H9 (cell line): ENCODE results near the gene LRRC10. TPM values are rescaled to one million over a fixed set of nuclear protein-coding genes. Genes with fewer than 3 reads are reported as not detected.

Experiments used
- DNase-seq: peaks from one replicate; pipeline ENCODE4 v3.0.0-alpha.2; 2017
- H2AFZ ChIP-seq: one replicate; pipeline ENCODE4 v1.6.1; 2013; ENCODE audit warnings: mild to moderate bottlenecking, low read length, control low read depth, moderate library complexity
- H2AK5ac ChIP-seq: 2 replicates; pipeline ENCODE4 v1.6.1; 2013; ENCODE audit warnings: low read length, control low read depth, mixed read lengths; ENCODE audit not compliant: insufficient read length
- H2BK120ac ChIP-seq: one replicate; pipeline ENCODE4 v1.6.1; 2013; ENCODE audit warnings: low read depth, mild to moderate bottlenecking, low read length, control low read depth, inconsistent platforms; ENCODE audit not compliant: poor library complexity, severe bottlenecking
- H2BK12ac ChIP-seq: 2 replicates; pipeline ENCODE4 v1.6.1; 2013; ENCODE audit warnings: low read length, control low read depth, mixed read lengths, low read depth; ENCODE audit not compliant: insufficient read length
- H2BK15ac ChIP-seq: 2 replicates; pipeline ENCODE4 v1.6.1; 2013; ENCODE audit warnings: low read depth, low read length, control low read depth
- H2BK20ac ChIP-seq: one replicate; pipeline ENCODE4 v1.6.1; 2013; ENCODE audit warnings: low read depth, mild to moderate bottlenecking, low read length, control low read depth, inconsistent platforms; ENCODE audit not compliant: poor library complexity, severe bottlenecking
- H2BK5ac ChIP-seq: 2 replicates; pipeline ENCODE4 v1.6.1; 2013; ENCODE audit warnings: low read length, control low read depth, mixed read lengths; ENCODE audit not compliant: insufficient read length
- H3K14ac ChIP-seq: 2 replicates; pipeline ENCODE4 v1.6.1; 2013; ENCODE audit warnings: low read length, control low read depth; ENCODE audit not compliant: insufficient read depth
- H3K18ac ChIP-seq: 2 replicates; pipeline ENCODE4 v1.6.1; 2013; ENCODE audit warnings: low read depth, mild to moderate bottlenecking, mixed read lengths, low read length, control low read depth; ENCODE audit not compliant: insufficient read length
- H3K23ac ChIP-seq: 2 replicates; pipeline ENCODE4 v1.6.1; 2013; ENCODE audit warnings: low read length, control low read depth, mixed read lengths, low read depth; ENCODE audit not compliant: insufficient read length
- H3K23me2 ChIP-seq: 2 replicates; pipeline ENCODE4 v1.6.1; 2013; ENCODE audit warnings: low read depth, mild to moderate bottlenecking, mixed read lengths, low read length, control low read depth; ENCODE audit not compliant: insufficient read length, poor library complexity, severe bottlenecking
- H3K27ac ChIP-seq: 2 replicates; pipeline ENCODE4 v1.5.1; 2013; ENCODE audit warnings: low read length, control low read depth, mixed read lengths, low read depth; ENCODE audit not compliant: insufficient read length
- H3K27me3 ChIP-seq: 2 replicates; pipeline ENCODE4 v1.6.1; 2013; ENCODE audit warnings: low read length, control low read depth, inconsistent platforms; ENCODE audit not compliant: insufficient read depth
- H3K4ac ChIP-seq: 2 replicates; pipeline ENCODE4 v1.6.1; 2013; ENCODE audit warnings: low read depth, mild to moderate bottlenecking, control low read depth, inconsistent platforms, low read length, moderate library complexity
- H3K4me1 ChIP-seq: 2 replicates; pipeline ENCODE4 v1.6.1; 2013; ENCODE audit warnings: low read length, control low read depth, inconsistent platforms; ENCODE audit not compliant: insufficient read depth
- H3K4me2 ChIP-seq: 2 replicates; pipeline ENCODE4 v1.6.1; 2013; ENCODE audit warnings: low read length, control low read depth, mixed read lengths; ENCODE audit not compliant: insufficient read length, insufficient read depth
- H3K56ac ChIP-seq: 2 replicates; pipeline ENCODE4 v1.6.1; 2013; ENCODE audit warnings: low read depth, mild to moderate bottlenecking, mixed read lengths, low read length, control low read depth; ENCODE audit not compliant: insufficient read length
- H3K79me1 ChIP-seq: 2 replicates; pipeline ENCODE4 v1.6.1; 2013; ENCODE audit warnings: low read depth, mild to moderate bottlenecking, moderate library complexity, low read length, control low read depth, inconsistent platforms; ENCODE audit not compliant: insufficient read depth, poor library complexity, severe bottlenecking
- H3K79me2 ChIP-seq: 2 replicates; pipeline ENCODE4 v1.6.1; 2013; ENCODE audit warnings: low read length, control low read depth, inconsistent platforms; ENCODE audit not compliant: insufficient read depth
- H3K9ac ChIP-seq: 2 replicates; pipeline ENCODE4 v1.6.1; 2013; ENCODE audit warnings: low read length, control low read depth, mixed read lengths; ENCODE audit not compliant: insufficient read length; ENCODE audit errors: extremely low read depth
- H3K9me3 ChIP-seq: one replicate; pipeline ENCODE4 v1.6.1; 2013; ENCODE audit warnings: low read depth, low read length, inconsistent platforms; ENCODE audit not compliant: control insufficient read depth
- H3T11ph ChIP-seq: one replicate; pipeline ENCODE4 v1.6.1; 2013; ENCODE audit warnings: mild to moderate bottlenecking, low read length, control low read depth, inconsistent platforms
- H4K20me1 ChIP-seq: one replicate; pipeline ENCODE4 v1.6.1; 2013; ENCODE audit not compliant: control insufficient read depth, insufficient read length, insufficient read depth
- H4K5ac ChIP-seq: 2 replicates; pipeline ENCODE4 v1.6.1; 2013; ENCODE audit warnings: low read depth, mild to moderate bottlenecking, mixed read lengths, low read length, control low read depth; ENCODE audit not compliant: insufficient read length
- H4K8ac ChIP-seq: replicated peaks from 2 replicates; pipeline ENCODE4 v1.6.1; 2013; ENCODE audit warnings: low read length, control low read depth, mixed read lengths, low read depth; ENCODE audit not compliant: insufficient read length
- H4K91ac ChIP-seq: 2 replicates; pipeline ENCODE4 v1.6.1; 2013; ENCODE audit warnings: low read depth, mild to moderate bottlenecking, moderate library complexity, mixed read lengths, low read length, control low read depth; ENCODE audit not compliant: insufficient read length
- H3K27ac Mint-ChIP-seq, 3 experiments: 2 replicates in 2 of 3; 3 replicates in 1 of 3; pipeline ENCODE4 v1.8.0; 2020 to 2021; ENCODE audit warnings: mixed read lengths in 3 of 3, mild to moderate bottlenecking in 1 of 3, moderate library complexity in 1 of 3
- H3K27me3 Mint-ChIP-seq: 2 replicates; pipeline ENCODE4 v1.8.0; 2021; ENCODE audit warnings: low read depth, mild to moderate bottlenecking, moderate library complexity, mixed read lengths
- H3K36me3 Mint-ChIP-seq, 3 experiments: 2 replicates in 2 of 3; 3 replicates in 1 of 3; pipeline ENCODE4 v1.8.0; 2020 to 2021; ENCODE audit warnings: low read depth in 3 of 3, mixed read lengths in 3 of 3; ENCODE audit not compliant: insufficient read depth in 1 of 3
- H3K4me1 Mint-ChIP-seq, 2 experiments: 2 replicates each; pipeline ENCODE4 v1.8.0; 2020; ENCODE audit warnings: mixed read lengths in 2 of 2
- H3K4me3 Mint-ChIP-seq, 2 experiments: 2 replicates in 1 of 2; 3 replicates in 1 of 2; pipeline ENCODE4 v1.8.0; 2020 to 2021; ENCODE audit warnings: mild to moderate bottlenecking in 2 of 2, mixed read lengths in 2 of 2, moderate library complexity in 1 of 2
- H3K9me3 Mint-ChIP-seq, 2 experiments: 2 replicates in 1 of 2; 3 replicates in 1 of 2; pipeline ENCODE4 v1.8.0; 2020; ENCODE audit warnings: mild to moderate bottlenecking in 2 of 2, mixed read lengths in 2 of 2, moderate library complexity in 1 of 2
- WGBS: extraction: QIAGEN DNeasy Blood & Tissue Kit; methylation state at CpG from one replicate; pipeline ENCODE4 v1.1.7; 2013; ENCODE audit warnings: missing lambda C conversion rate, low lambda C conversion rate, mixed read lengths; ENCODE audit not compliant: insufficient read length; ENCODE audit errors: extremely low coverage; 5-methylcytosine and 5-hydroxymethylcytosine counted together
- total RNA-seq: library from RNA; stranded (reverse); gene quantifications from 2 replicates; pipeline ENCODE4 v1.2.1, GENCODE V29; 2021
- TF ChIP-seq, protein P1 (sequence below): fragments of 200-600 bp; sonication (generic); conservative IDR thresholded peaks from 3 replicates; pipeline ENCODE4 v1.8.0; 2021; ENCODE audit warnings: antibody characterized with exemption, mild to moderate bottlenecking

LRRC10 gene
- total RNA-seq, 1 experiment from 2014 or later, result not detected

DNA sequence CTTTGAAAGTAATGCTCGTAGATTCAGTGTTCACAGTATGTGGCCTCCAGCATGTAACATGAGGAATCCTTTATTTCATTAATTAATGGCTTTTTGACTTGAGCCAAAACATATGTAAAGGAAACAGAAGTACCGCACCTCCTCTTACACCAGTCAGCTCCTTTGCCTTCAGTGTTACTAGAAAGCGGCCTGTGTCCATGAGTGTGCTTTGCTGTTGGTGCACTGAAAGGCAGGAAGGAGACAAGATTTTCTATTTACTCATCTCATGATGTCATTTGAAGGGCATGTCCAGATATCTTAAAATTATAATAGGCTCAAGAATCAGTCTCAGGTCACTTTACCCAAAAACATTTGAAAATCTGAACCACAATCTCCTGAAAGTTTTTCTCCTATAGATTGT, 35.4 kb downstream of the LRRC10 start:
- Histone ChIP-seq H4K5ac (no peak overlapping the region), H3K27me3 (no peaks in the 10 kb centered on the region), H3K56ac (no peak overlapping the region), H3T11ph (no peak overlapping the region), H3K23ac (no peak overlapping the region), H3K9ac (no peak overlapping the region), H3K4ac (no peak overlapping the region), H3K23me2 (no peaks in the 10 kb centered on the region), H3K9me3 (no peaks in the 10 kb centered on the region), H3K18ac (no peak overlapping the region), H4K91ac (no peak overlapping the region), H3K4me2 (no peak overlapping the region), H3K79me2 (no peaks in the 10 kb centered on the region), H2BK15ac (no peak overlapping the region), H3K4me1 (no peaks in the 10 kb centered on the region), H2AK5ac (no peak overlapping the region), H3K14ac (no peak overlapping the region), H3K79me1 (no peaks in the 10 kb centered on the region), H2BK5ac (no peak overlapping the region), H3K27ac (no peak overlapping the region), H2BK120ac (no peak overlapping the region), H2BK20ac (no peak overlapping the region), H4K8ac (no peak overlapping the region), H2AFZ (no peak overlapping the region), H2BK12ac (no peak overlapping the region), H4K20me1 (no peaks in the 10 kb centered on the region)
- no peaks in the 10 kb centered on the region for H3K27me3 Mint-ChIP-seq
- H3K4me3 Mint-ChIP-seq, result no peak overlapping the region
- TF ChIP-seq, protein P1, sequence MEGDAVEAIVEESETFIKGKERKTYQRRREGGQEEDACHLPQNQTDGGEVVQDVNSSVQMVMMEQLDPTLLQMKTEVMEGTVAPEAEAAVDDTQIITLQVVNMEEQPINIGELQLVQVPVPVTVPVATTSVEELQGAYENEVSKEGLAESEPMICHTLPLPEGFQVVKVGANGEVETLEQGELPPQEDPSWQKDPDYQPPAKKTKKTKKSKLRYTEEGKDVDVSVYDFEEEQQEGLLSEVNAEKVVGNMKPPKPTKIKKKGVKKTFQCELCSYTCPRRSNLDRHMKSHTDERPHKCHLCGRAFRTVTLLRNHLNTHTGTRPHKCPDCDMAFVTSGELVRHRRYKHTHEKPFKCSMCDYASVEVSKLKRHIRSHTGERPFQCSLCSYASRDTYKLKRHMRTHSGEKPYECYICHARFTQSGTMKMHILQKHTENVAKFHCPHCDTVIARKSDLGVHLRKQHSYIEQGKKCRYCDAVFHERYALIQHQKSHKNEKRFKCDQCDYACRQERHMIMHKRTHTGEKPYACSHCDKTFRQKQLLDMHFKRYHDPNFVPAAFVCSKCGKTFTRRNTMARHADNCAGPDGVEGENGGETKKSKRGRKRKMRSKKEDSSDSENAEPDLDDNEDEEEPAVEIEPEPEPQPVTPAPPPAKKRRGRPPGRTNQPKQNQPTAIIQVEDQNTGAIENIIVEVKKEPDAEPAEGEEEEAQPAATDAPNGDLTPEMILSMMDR, result no peak
- no peak overlapping the region for H3K27ac Mint-ChIP-seq
- no peak for DNase-seq
- H3K9me3 Mint-ChIP-seq, result no peaks in the 10 kb centered on the region
- H3K4me1 Mint-ChIP-seq, result peaks cover 5% of the 10 kb centered on the region in 2 experiments
- WGBS, result no CpG with 5 or more reads among the region's 3 CpGs
- peaks cover 20 to 44% (median 40%) of the 10 kb centered on the region in 3 experiments for H3K36me3 Mint-ChIP-seq
